ENCODE measurements around the gene BNC1. TPM values are rescaled to one million over a fixed set of nuclear protein-coding genes. Genes with fewer than 3 reads are reported as not detected.
"Not testable (repeated sequence)": the region's sequence is repeated elsewhere in the genome, so short reads cannot be mapped to it uniquely, and the experiment has no call there.

The BNC1 gene
- total RNA-seq, 1 donor from 2014 or later: 3.2 TPM

DNA sequence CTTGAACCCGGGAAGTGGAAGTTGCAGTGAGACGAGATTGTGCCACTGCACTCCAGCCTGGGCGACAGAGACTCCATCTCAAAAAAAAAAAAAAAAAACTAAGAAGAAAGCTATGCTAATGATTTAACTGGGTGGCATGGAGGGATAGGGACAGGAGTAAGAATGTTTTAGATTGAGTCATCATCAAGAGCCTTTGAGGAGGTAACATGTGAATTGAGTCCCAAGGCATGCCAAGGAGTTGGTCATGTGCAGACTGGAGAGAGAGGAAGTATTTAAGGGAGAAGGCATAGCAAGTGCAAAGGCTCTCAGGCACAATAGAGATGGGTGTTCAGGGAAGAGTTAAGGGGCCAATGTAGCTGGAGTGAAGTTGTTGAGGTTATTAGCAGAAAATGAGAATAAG, 9.1 kb downstream of the BNC1 start:
- Mint-ChIP-seq H3K4me1 (ENCODE audit: unreplicated experiment) (no peaks in the 10 kb centered on the region), H3K4me3 (ENCODE audit: unreplicated experiment) (no peak overlapping the region), H3K9me3 (ENCODE audit: unreplicated experiment) (peaks cover 4% of the 10 kb centered on the region), H3K27ac (ENCODE audit: unreplicated experiment) (no peak overlapping the region), H3K36me3 (ENCODE audit: unreplicated experiment) (no peaks in the 10 kb centered on the region), H3K27me3 (ENCODE audit: unreplicated experiment) (no peaks in the 10 kb centered on the region)
- TF ChIP-seq, protein P1, sequence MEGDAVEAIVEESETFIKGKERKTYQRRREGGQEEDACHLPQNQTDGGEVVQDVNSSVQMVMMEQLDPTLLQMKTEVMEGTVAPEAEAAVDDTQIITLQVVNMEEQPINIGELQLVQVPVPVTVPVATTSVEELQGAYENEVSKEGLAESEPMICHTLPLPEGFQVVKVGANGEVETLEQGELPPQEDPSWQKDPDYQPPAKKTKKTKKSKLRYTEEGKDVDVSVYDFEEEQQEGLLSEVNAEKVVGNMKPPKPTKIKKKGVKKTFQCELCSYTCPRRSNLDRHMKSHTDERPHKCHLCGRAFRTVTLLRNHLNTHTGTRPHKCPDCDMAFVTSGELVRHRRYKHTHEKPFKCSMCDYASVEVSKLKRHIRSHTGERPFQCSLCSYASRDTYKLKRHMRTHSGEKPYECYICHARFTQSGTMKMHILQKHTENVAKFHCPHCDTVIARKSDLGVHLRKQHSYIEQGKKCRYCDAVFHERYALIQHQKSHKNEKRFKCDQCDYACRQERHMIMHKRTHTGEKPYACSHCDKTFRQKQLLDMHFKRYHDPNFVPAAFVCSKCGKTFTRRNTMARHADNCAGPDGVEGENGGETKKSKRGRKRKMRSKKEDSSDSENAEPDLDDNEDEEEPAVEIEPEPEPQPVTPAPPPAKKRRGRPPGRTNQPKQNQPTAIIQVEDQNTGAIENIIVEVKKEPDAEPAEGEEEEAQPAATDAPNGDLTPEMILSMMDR (IDR thresholded peaks at IDR 0.05): no peak
- no peak for DNase-seq (ENCODE audit: extremely low spot score, unreplicated experiment)

DNA sequence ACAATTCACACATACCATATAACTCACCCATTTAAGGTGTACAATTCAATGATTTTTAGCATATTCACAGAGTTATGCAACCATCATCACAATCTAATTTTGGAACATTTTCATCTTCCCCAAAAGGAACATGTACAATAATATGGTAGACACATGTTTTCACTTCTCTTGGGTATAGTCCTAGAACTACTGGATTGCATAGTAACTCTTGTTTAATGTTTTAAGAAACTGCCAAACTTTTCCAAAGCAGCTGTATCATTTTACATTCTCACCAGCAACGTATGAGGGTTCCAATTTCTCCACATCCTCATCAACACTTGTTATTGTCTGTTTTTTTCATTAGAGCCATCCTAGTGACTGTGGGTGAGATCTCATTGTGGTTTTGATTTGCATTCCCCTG, 14.3 kb downstream of the BNC1 start:
- Mint-ChIP-seq H3K27ac (ENCODE audit: unreplicated experiment) (no peak overlapping the region), H3K36me3 (ENCODE audit: unreplicated experiment) (peaks cover 8% of the 10 kb centered on the region), H3K4me1 (ENCODE audit: unreplicated experiment) (no peaks in the 10 kb centered on the region), H3K27me3 (ENCODE audit: unreplicated experiment) (no peaks in the 10 kb centered on the region), H3K9me3 (ENCODE audit: unreplicated experiment) (peaks cover 4% of the 10 kb centered on the region), H3K4me3 (ENCODE audit: unreplicated experiment) (no peak overlapping the region)
- TF ChIP-seq, protein P1 (IDR thresholded peaks at IDR 0.05): no peak
- DNase-seq (ENCODE audit: extremely low spot score, unreplicated experiment): no peak

DNA sequence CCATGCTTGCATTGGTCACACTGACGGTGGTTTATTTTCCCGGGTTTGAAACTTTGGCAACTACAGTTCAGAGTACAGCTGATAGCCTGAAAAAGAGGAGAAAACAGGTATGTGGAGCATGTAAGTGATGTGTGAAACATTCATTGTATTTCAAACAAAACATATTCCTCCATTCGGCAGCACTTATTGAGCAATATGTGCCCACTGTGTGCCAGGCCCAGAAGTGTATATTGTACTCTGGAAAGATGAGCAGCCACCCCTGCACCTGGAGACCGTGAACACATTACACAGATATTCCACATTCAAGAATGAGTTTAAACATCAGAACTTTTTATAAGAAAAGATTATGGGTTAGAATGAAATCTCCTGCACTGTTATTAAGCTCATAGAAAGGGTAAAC, 16.3 kb downstream of the BNC1 start:
- H3K27ac Mint-ChIP-seq (ENCODE audit: unreplicated experiment): no peak overlapping the region

DNA sequence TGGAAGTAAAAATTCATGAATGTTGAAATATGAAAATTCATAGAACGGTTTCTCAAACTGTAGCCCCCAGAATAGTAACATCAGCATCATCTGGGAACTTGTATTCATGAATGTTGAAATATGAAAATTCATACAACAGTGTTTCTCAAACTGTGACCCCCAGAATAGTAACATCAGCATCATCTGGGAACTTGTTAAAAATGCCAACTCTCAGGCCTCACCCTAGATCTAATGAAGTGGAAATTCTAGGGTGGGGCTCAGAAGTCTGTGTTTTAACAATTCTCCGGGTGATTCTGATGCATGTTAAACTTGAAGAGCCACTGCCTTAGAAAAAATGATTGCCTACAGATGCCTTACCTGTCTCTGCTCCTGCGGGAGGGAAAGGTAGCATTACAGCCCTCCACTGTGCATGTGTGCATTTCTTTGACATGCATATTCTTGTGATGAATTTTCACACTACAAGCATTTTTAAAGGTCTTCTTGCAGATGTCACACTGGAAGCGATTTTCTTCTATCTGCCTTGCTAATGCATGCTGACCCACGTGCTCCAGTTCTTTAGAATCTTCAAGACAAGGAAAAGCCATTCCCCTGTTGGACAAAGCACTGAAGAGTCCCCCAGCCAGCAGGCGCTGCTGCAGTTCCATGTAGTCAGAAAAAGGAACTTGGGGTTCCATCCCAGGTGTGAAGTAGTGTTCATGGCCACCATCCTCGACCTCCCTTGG, 21.7 kb downstream of the BNC1 start:
- H3K27ac Mint-ChIP-seq (ENCODE audit: unreplicated experiment): no peak overlapping the region
- no peaks in the 10 kb centered on the region for H3K9me3 Mint-ChIP-seq (ENCODE audit: unreplicated experiment)
- H3K27me3 Mint-ChIP-seq (ENCODE audit: unreplicated experiment): no peaks in the 10 kb centered on the region
- peaks cover 18% of the 10 kb centered on the region for H3K36me3 Mint-ChIP-seq (ENCODE audit: unreplicated experiment)
- no peaks in the 10 kb centered on the region for H3K4me1 Mint-ChIP-seq (ENCODE audit: unreplicated experiment)
- no peak for DNase-seq (ENCODE audit: extremely low spot score, unreplicated experiment)
- TF ChIP-seq, protein P1 (IDR thresholded peaks at IDR 0.05): no peak
- H3K4me3 Mint-ChIP-seq (ENCODE audit: unreplicated experiment): no peak overlapping the region

More for the DNA sequence above, 16.3 kb downstream of the BNC1 start:
- Mint-ChIP-seq H3K27me3 (ENCODE audit: unreplicated experiment) (no peaks in the 10 kb centered on the region), H3K4me3 (ENCODE audit: unreplicated experiment) (no peak overlapping the region), H3K4me1 (ENCODE audit: unreplicated experiment) (no peaks in the 10 kb centered on the region), H3K9me3 (ENCODE audit: unreplicated experiment) (no peaks in the 10 kb centered on the region), H3K36me3 (ENCODE audit: unreplicated experiment) (peaks cover 16% of the 10 kb centered on the region)
- TF ChIP-seq, protein P1 (IDR thresholded peaks at IDR 0.05): no peak
- no peak for DNase-seq (ENCODE audit: extremely low spot score, unreplicated experiment)

DNA sequence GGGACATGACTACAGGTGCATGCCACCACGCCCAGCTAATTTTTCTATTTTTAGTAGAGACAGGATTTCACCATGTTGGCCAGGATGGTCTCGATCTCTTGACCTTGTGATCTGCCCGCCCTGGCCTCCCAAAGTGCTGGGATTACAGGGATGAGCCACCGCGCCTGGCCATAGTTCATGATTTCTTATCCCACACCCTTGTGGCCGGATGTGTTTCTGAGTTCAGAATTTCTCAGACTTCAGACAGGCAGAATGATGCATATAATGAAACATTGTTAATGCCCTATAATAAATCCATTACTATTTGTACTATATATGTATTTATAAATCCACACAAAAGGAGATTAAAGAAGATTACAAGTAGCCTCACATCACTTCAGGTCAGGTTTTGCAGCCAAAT, 22.3 kb downstream of the BNC1 start:
- not testable (repeated sequence) for H3K27ac Mint-ChIP-seq (ENCODE audit: unreplicated experiment); H3K4me1 Mint-ChIP-seq (ENCODE audit: unreplicated experiment); H3K4me3 Mint-ChIP-seq (ENCODE audit: unreplicated experiment); H3K27me3 Mint-ChIP-seq (ENCODE audit: unreplicated experiment); H3K9me3 Mint-ChIP-seq (ENCODE audit: unreplicated experiment); DNase-seq (ENCODE audit: extremely low spot score, unreplicated experiment)
- H3K36me3 Mint-ChIP-seq (ENCODE audit: unreplicated experiment): peaks cover 21% of the 10 kb centered on the region

All from osteocyte (in vitro differentiated cells).